Gastroesophageal sphincter (tissue), 3 donors: ENCODE results near the gene SCN4A.

Experiments used
- EP300 ChIP-seq: sonication (generic); formaldehyde crosslinking; IDR thresholded peaks from one replicate; pipeline ENCODE4 v1.6.1; 2017; ENCODE audit warnings: antibody characterized with exemption, mild to moderate bottlenecking
- POLR2A ChIP-seq, 2 donors: fragments of 450-650 bp; IDR thresholded peaks; one replicate each; pipeline ENCODE4 v1.6.1; 2017; ENCODE audit warnings: antibody characterized with exemption in 2 of 2, mild to moderate bottlenecking in 2 of 2, moderate library complexity in 1 of 2
- POLR2AphosphoS5 ChIP-seq: sonication (generic); formaldehyde crosslinking; IDR thresholded peaks from one replicate; pipeline ENCODE4 v1.6.1; 2017; ENCODE audit warnings: antibody characterized with exemption
- TF ChIP-seq, protein P1 (sequence below), 4 experiments: fragments of 200-600 bp in 2 of 4; fragments of 450-650 bp in 2 of 4; sonication (generic) in 1 of 4; IDR thresholded peaks; one replicate each; pipeline ENCODE4 v1.5.1; 2017 to 2019; ENCODE audit warnings: antibody characterized with exemption in 4 of 4, mild to moderate bottlenecking in 2 of 4, moderate library complexity in 2 of 4

DNA sequence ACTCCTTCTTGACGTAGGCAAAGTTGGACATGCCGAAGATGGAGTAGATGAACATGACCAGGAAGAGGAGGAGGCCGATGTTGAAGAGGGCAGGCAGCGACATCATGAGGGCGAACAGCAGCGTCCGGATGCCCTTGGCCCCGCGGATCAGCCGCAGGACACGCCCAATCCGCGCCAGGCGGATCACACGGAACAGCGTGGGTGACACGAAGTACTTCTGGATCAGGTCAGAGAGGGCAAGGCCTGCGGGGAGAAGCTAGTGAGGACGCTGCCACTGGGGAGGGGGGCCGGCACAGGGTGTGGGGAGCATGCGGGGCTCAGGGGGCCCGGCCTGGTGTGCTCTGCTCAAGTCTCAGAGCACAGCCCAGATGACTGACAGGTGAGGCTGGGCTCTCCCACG, 31.0 kb downstream of the SCN4A start:
- TF ChIP-seq, protein P1, sequence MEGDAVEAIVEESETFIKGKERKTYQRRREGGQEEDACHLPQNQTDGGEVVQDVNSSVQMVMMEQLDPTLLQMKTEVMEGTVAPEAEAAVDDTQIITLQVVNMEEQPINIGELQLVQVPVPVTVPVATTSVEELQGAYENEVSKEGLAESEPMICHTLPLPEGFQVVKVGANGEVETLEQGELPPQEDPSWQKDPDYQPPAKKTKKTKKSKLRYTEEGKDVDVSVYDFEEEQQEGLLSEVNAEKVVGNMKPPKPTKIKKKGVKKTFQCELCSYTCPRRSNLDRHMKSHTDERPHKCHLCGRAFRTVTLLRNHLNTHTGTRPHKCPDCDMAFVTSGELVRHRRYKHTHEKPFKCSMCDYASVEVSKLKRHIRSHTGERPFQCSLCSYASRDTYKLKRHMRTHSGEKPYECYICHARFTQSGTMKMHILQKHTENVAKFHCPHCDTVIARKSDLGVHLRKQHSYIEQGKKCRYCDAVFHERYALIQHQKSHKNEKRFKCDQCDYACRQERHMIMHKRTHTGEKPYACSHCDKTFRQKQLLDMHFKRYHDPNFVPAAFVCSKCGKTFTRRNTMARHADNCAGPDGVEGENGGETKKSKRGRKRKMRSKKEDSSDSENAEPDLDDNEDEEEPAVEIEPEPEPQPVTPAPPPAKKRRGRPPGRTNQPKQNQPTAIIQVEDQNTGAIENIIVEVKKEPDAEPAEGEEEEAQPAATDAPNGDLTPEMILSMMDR (IDR thresholded peaks at IDR 0.05), result no peak
- TF ChIP-seq EP300 (no peak), POLR2AphosphoS5 (no peak), POLR2A (IDR thresholded peaks at IDR 0.05) (no peak)
